Measurements from ENCODE around the gene PKD1L1. TPM values are rescaled to one million over a fixed set of nuclear protein-coding genes. Genes with fewer than 3 reads are reported as not detected.

The PKD1L1 gene
- total RNA-seq, 1 experiment from 2014 or later: 2.8 TPM

- no peaks in the 10 kb centered on the region for H3K36me3 ChIP-seq (ENCODE audit: insufficient read depth, low read length)
- H3K27ac ChIP-seq (ENCODE audit: low read length): no peak overlapping the region
- H3K27me3 ChIP-seq (ENCODE audit: low read length): no peaks in the 10 kb centered on the region
- H3K9me3 ChIP-seq (ENCODE audit: low read length): no peaks in the 10 kb centered on the region
- H3K9me2 ChIP-seq (replicated peaks; ENCODE audit: insufficient read depth, low read length): no peaks in the 10 kb centered on the region
- no peak overlapping the region for H3K9ac ChIP-seq (ENCODE audit: low read length)
- H2AFZ ChIP-seq (ENCODE audit: low read length): no peak overlapping the region
- no peak overlapping the region for H3K4me2 ChIP-seq (ENCODE audit: low read depth, low read length, poor library complexity, severe bottlenecking)
- DNase-seq: no peak
- no peaks in the 10 kb centered on the region for H4K20me1 ChIP-seq (ENCODE audit: insufficient read depth, low read depth, low read length)
- no peaks in the 10 kb centered on the region for H3K4me1 ChIP-seq (ENCODE audit: low read length)
- no peak overlapping the region for H3K4me3 ChIP-seq (ENCODE audit: low read length)
- no peaks in the 10 kb centered on the region for H3K79me2 ChIP-seq (ENCODE audit: low read length)
Measured at GRCh38 chr7:47743965-47744591, 204.2 kb downstream of the PKD1L1 start.

- Histone ChIP-seq H3K9ac (ENCODE audit: low read length) (no peak overlapping the region), H3K4me1 (ENCODE audit: low read length) (no peaks in the 10 kb centered on the region), H3K27ac (ENCODE audit: low read length) (no peak overlapping the region), H3K4me3 (ENCODE audit: low read length) (no peak overlapping the region), H3K79me2 (ENCODE audit: low read length) (no peaks in the 10 kb centered on the region), H3K9me2 (replicated peaks; ENCODE audit: insufficient read depth, low read length) (no peaks in the 10 kb centered on the region), H3K9me3 (ENCODE audit: low read length) (no peaks in the 10 kb centered on the region), H4K20me1 (ENCODE audit: insufficient read depth, low read depth, low read length) (no peaks in the 10 kb centered on the region), H3K27me3 (ENCODE audit: low read length) (no peaks in the 10 kb centered on the region), H3K36me3 (ENCODE audit: insufficient read depth, low read length) (no peaks in the 10 kb centered on the region), H3K4me2 (ENCODE audit: low read depth, low read length, poor library complexity, severe bottlenecking) (no peak overlapping the region), H2AFZ (ENCODE audit: low read length) (no peak overlapping the region)
- no peak for DNase-seq
Measured at GRCh38 chr7:47741984-47742383, 206.3 kb downstream of the PKD1L1 start.

- no peak overlapping the region for H3K9ac ChIP-seq (ENCODE audit: low read length)
Measured at GRCh38 chr7:47739891-47740290, 208.4 kb downstream of the PKD1L1 start.

GRCh38 chr7:47739301-47739875, 208.9 kb downstream of the PKD1L1 start:
- H3K4me2 ChIP-seq (ENCODE audit: low read depth, low read length, poor library complexity, severe bottlenecking): no peak overlapping the region
- H3K79me2 ChIP-seq (ENCODE audit: low read length): no peaks in the 10 kb centered on the region
- H3K9ac ChIP-seq (ENCODE audit: low read length): no peak overlapping the region
- H3K36me3 ChIP-seq (ENCODE audit: insufficient read depth, low read length): no peaks in the 10 kb centered on the region
- no peaks in the 10 kb centered on the region for H3K27me3 ChIP-seq (ENCODE audit: low read length)
- no peaks in the 10 kb centered on the region for H4K20me1 ChIP-seq (ENCODE audit: insufficient read depth, low read depth, low read length)
- H3K9me3 ChIP-seq (ENCODE audit: low read length): no peaks in the 10 kb centered on the region
- no peak overlapping the region for H3K4me3 ChIP-seq (ENCODE audit: low read length)
- no peaks in the 10 kb centered on the region for H3K9me2 ChIP-seq (replicated peaks; ENCODE audit: insufficient read depth, low read length)
- H2AFZ ChIP-seq (ENCODE audit: low read length): no peak overlapping the region
- DNase-seq: no peak
- no peaks in the 10 kb centered on the region for H3K4me1 ChIP-seq (ENCODE audit: low read length)
- H3K27ac ChIP-seq (ENCODE audit: low read length): no peak overlapping the region

More at GRCh38 chr7:47739891-47740290, 208.4 kb downstream of the PKD1L1 start:
- Histone ChIP-seq H3K36me3 (ENCODE audit: insufficient read depth, low read length) (no peaks in the 10 kb centered on the region), H3K4me1 (ENCODE audit: low read length) (no peaks in the 10 kb centered on the region), H3K9me3 (ENCODE audit: low read length) (no peaks in the 10 kb centered on the region), H3K79me2 (ENCODE audit: low read length) (no peaks in the 10 kb centered on the region), H2AFZ (ENCODE audit: low read length) (no peak overlapping the region), H3K4me2 (ENCODE audit: low read depth, low read length, poor library complexity, severe bottlenecking) (no peak overlapping the region), H3K4me3 (ENCODE audit: low read length) (no peak overlapping the region), H4K20me1 (ENCODE audit: insufficient read depth, low read depth, low read length) (no peaks in the 10 kb centered on the region), H3K27me3 (ENCODE audit: low read length) (no peaks in the 10 kb centered on the region), H3K9me2 (replicated peaks; ENCODE audit: insufficient read depth, low read length) (no peaks in the 10 kb centered on the region), H3K27ac (ENCODE audit: low read length) (no peak overlapping the region)
- DNase-seq: no peak

- Histone ChIP-seq H2AFZ (ENCODE audit: low read length) (no peak overlapping the region), H4K20me1 (ENCODE audit: insufficient read depth, low read depth, low read length) (no peaks in the 10 kb centered on the region), H3K4me3 (ENCODE audit: low read length) (no peak overlapping the region), H3K36me3 (ENCODE audit: insufficient read depth, low read length) (no peaks in the 10 kb centered on the region), H3K9me3 (ENCODE audit: low read length) (no peaks in the 10 kb centered on the region), H3K4me1 (ENCODE audit: low read length) (no peaks in the 10 kb centered on the region), H3K27me3 (ENCODE audit: low read length) (no peaks in the 10 kb centered on the region), H3K27ac (ENCODE audit: low read length) (no peak overlapping the region), H3K79me2 (ENCODE audit: low read length) (no peaks in the 10 kb centered on the region), H3K9ac (ENCODE audit: low read length) (no peak overlapping the region), H3K4me2 (ENCODE audit: low read depth, low read length, poor library complexity, severe bottlenecking) (no peak overlapping the region), H3K9me2 (replicated peaks; ENCODE audit: insufficient read depth, low read length) (no peaks in the 10 kb centered on the region)
- no peak for DNase-seq
Measured at GRCh38 chr7:47738563-47739166, 209.6 kb downstream of the PKD1L1 start.

GRCh38 chr7:47737601-47738000, 210.7 kb downstream of the PKD1L1 start:
- no peaks in the 10 kb centered on the region for H4K20me1 ChIP-seq (ENCODE audit: insufficient read depth, low read depth, low read length)
- no peaks in the 10 kb centered on the region for H3K79me2 ChIP-seq (ENCODE audit: low read length)
- H3K9me2 ChIP-seq (replicated peaks; ENCODE audit: insufficient read depth, low read length): no peaks in the 10 kb centered on the region
- H3K4me2 ChIP-seq (ENCODE audit: low read depth, low read length, poor library complexity, severe bottlenecking): no peak overlapping the region
- H3K9ac ChIP-seq (ENCODE audit: low read length): no peak overlapping the region
- no peak overlapping the region for H3K27ac ChIP-seq (ENCODE audit: low read length)
- H2AFZ ChIP-seq (ENCODE audit: low read length): no peak overlapping the region
- H3K4me3 ChIP-seq (ENCODE audit: low read length): no peak overlapping the region
- no peaks in the 10 kb centered on the region for H3K36me3 ChIP-seq (ENCODE audit: insufficient read depth, low read length)
- no peaks in the 10 kb centered on the region for H3K4me1 ChIP-seq (ENCODE audit: low read length)
- H3K9me3 ChIP-seq (ENCODE audit: low read length): no peaks in the 10 kb centered on the region
- no peak for DNase-seq
- no peaks in the 10 kb centered on the region for H3K27me3 ChIP-seq (ENCODE audit: low read length)

GRCh38 chr7:47735431-47736345, 212.6 kb downstream of the PKD1L1 start:
- no peaks in the 10 kb centered on the region for H3K9me2 ChIP-seq (replicated peaks; ENCODE audit: insufficient read depth, low read length)
- no peak overlapping the region for H3K4me3 ChIP-seq (ENCODE audit: low read length)
- DNase-seq: no peak
- no peak overlapping the region for H2AFZ ChIP-seq (ENCODE audit: low read length)
- H3K9ac ChIP-seq (ENCODE audit: low read length): no peak overlapping the region
- no peaks in the 10 kb centered on the region for H3K4me1 ChIP-seq (ENCODE audit: low read length)
- no peak overlapping the region for H3K4me2 ChIP-seq (ENCODE audit: low read depth, low read length, poor library complexity, severe bottlenecking)
- H3K36me3 ChIP-seq (ENCODE audit: insufficient read depth, low read length): no peaks in the 10 kb centered on the region
- no peaks in the 10 kb centered on the region for H3K9me3 ChIP-seq (ENCODE audit: low read length)
- H4K20me1 ChIP-seq (ENCODE audit: insufficient read depth, low read depth, low read length): no peaks in the 10 kb centered on the region
- no peaks in the 10 kb centered on the region for H3K27me3 ChIP-seq (ENCODE audit: low read length)
- no peak overlapping the region for H3K27ac ChIP-seq (ENCODE audit: low read length)
- H3K79me2 ChIP-seq (ENCODE audit: low read length): no peaks in the 10 kb centered on the region

GRCh38 chr7:47734949-47735291, 213.3 kb downstream of the PKD1L1 start:
- Histone ChIP-seq H3K9ac (ENCODE audit: low read length) (no peak overlapping the region), H3K4me2 (ENCODE audit: low read depth, low read length, poor library complexity, severe bottlenecking) (no peak overlapping the region)
- no peak for DNase-seq

More at GRCh38 chr7:47734949-47735291, 213.3 kb downstream of the PKD1L1 start:
- Histone ChIP-seq H3K27me3 (ENCODE audit: low read length) (no peaks in the 10 kb centered on the region), H3K4me3 (ENCODE audit: low read length) (no peak overlapping the region), H4K20me1 (ENCODE audit: insufficient read depth, low read depth, low read length) (no peaks in the 10 kb centered on the region), H3K27ac (ENCODE audit: low read length) (no peak overlapping the region), H3K36me3 (ENCODE audit: insufficient read depth, low read length) (no peaks in the 10 kb centered on the region), H3K9me2 (replicated peaks; ENCODE audit: insufficient read depth, low read length) (no peaks in the 10 kb centered on the region), H3K9me3 (ENCODE audit: low read length) (no peaks in the 10 kb centered on the region), H2AFZ (ENCODE audit: low read length) (no peak overlapping the region), H3K79me2 (ENCODE audit: low read length) (no peaks in the 10 kb centered on the region), H3K4me1 (ENCODE audit: low read length) (no peaks in the 10 kb centered on the region)
